HEK293 (cell line): Measurements from ENCODE around the gene CNPY1.

Source experiments
- CTCF ChIA-PET: fragments of 350-600 bp; formaldehyde crosslinking; extraction: SDS; loops from one replicate; lab custom pipeline; 2021; ENCODE audit warnings: antibody characterized with exemption; lab: Yijun Ruan, JAX
- POLR2A ChIA-PET: fragments of 300-600 bp; formaldehyde crosslinking; extraction: SDS; loops from one replicate; lab custom pipeline; 2020; ENCODE audit warnings: antibody characterized with exemption, inconsistent platforms; lab: Yijun Ruan, JAX
- H3K27ac ChIP-seq: fragments of 200-500 bp; sonication (Bioruptor generic); 2 replicates; pipeline ENCODE4 v1.5.1; 2014; ENCODE audit warnings: low read depth, low read length, control low read depth, inconsistent platforms; ENCODE audit errors: extremely low read depth
- H3K36me3 ChIP-seq, 2 experiments: fragments of 200-500 bp in 1 of 2; sonication (Bioruptor generic) in 1 of 2; 1 replicate in 1 of 2; 2 replicates in 1 of 2; pipeline ENCODE4 v1.5.1; 2014 to 2017; ENCODE audit warnings: inconsistent platforms in 2 of 2, low read length in 2 of 2; ENCODE audit not compliant: control insufficient read depth in 2 of 2, insufficient read depth in 1 of 2
- H3K4me1 ChIP-seq: fragments of 200-500 bp; sonication (Bioruptor generic); 2 replicates; pipeline ENCODE4 v1.5.1; 2014; ENCODE audit warnings: mild to moderate bottlenecking, low read length, inconsistent platforms; ENCODE audit not compliant: control insufficient read depth, insufficient read depth
- H3K4me3 ChIP-seq: 2 replicates; pipeline ENCODE4 v1.5.1; 2011; ENCODE audit warnings: low read depth, mild to moderate bottlenecking, control low read depth, low read length, moderate library complexity
- H3K9me3 ChIP-seq: fragments of 200-500 bp; sonication (Bioruptor generic); 2 replicates; pipeline ENCODE4 v1.5.1; 2014; ENCODE audit warnings: low read depth, low read length, inconsistent platforms; ENCODE audit not compliant: control insufficient read depth, insufficient read depth
- BCL11B ChIP-seq: fragments of 450-650 bp; formaldehyde crosslinking; IDR thresholded peaks from 2 replicates; pipeline ENCODE4 v1.5.1; 2016; ENCODE audit warnings: low read depth, missing biosample characterization, missing genetic modification characterization
- KLF1 ChIP-seq: fragments of 450-650 bp; formaldehyde crosslinking; IDR thresholded peaks from 2 replicates; pipeline ENCODE4 v1.5.1; 2016; ENCODE audit warnings: missing biosample characterization, missing genetic modification characterization
- KLF7 ChIP-seq: fragments of 450-650 bp; formaldehyde crosslinking; IDR thresholded peaks from 2 replicates; pipeline ENCODE4 v1.5.1; 2016; ENCODE audit warnings: missing biosample characterization, missing genetic modification characterization, borderline replicate concordance
- KLF8 ChIP-seq: fragments of 450-650 bp; formaldehyde crosslinking; IDR thresholded peaks from 2 replicates; pipeline ENCODE4 v1.5.1; 2016; ENCODE audit warnings: missing biosample characterization, missing genetic modification characterization
- REPIN1 ChIP-seq: fragments of 450-650 bp; formaldehyde crosslinking; IDR thresholded peaks from 2 replicates; pipeline ENCODE4 v1.5.1; 2017; ENCODE audit warnings: missing biosample characterization, missing genetic modification characterization, low read depth
- ZBTB1 ChIP-seq: fragments of 450-650 bp; formaldehyde crosslinking; IDR thresholded peaks from 2 replicates; pipeline ENCODE4 v1.5.1; 2016; ENCODE audit warnings: missing biosample characterization, missing genetic modification characterization
- ZNF221 ChIP-seq: fragments of 450-650 bp; formaldehyde crosslinking; IDR thresholded peaks from 2 replicates; pipeline ENCODE4 v1.5.1; 2017; ENCODE audit warnings: missing biosample characterization, missing genetic modification characterization, borderline replicate concordance
- ZNF223 ChIP-seq: fragments of 450-650 bp; formaldehyde crosslinking; IDR thresholded peaks from 2 replicates; pipeline ENCODE4 v1.5.1; 2016; ENCODE audit warnings: missing biosample characterization, missing genetic modification characterization
- ZNF341 ChIP-seq: fragments of 450-650 bp; formaldehyde crosslinking; IDR thresholded peaks from 2 replicates; pipeline ENCODE4; 2016; ENCODE audit warnings: low read depth, missing biosample characterization, missing genetic modification characterization
- ZNF37A ChIP-seq: fragments of 450-650 bp; IDR thresholded peaks from 2 replicates; pipeline ENCODE4 v1.5.1; 2018; ENCODE audit warnings: missing biosample characterization, missing genetic modification characterization
- ZNF473 ChIP-seq: fragments of 450-650 bp; formaldehyde crosslinking; IDR thresholded peaks from 2 replicates; pipeline ENCODE4 v1.5.1; 2017; ENCODE audit warnings: missing biosample characterization, missing genetic modification characterization
- ZNF48 ChIP-seq: fragments of 450-650 bp; formaldehyde crosslinking; IDR thresholded peaks from 2 replicates; pipeline ENCODE4 v1.5.1; 2016; ENCODE audit warnings: missing biosample characterization, missing genetic modification characterization
- ZNF596 ChIP-seq: fragments of 450-650 bp; IDR thresholded peaks from 2 replicates; pipeline ENCODE4 v1.5.0; 2018; ENCODE audit warnings: missing biosample characterization, mild to moderate bottlenecking, missing genetic modification characterization, moderate library complexity
- ZNF623 ChIP-seq: fragments of 450-650 bp; formaldehyde crosslinking; IDR thresholded peaks from 2 replicates; pipeline ENCODE4 v1.5.1; 2016; ENCODE audit warnings: missing biosample characterization, missing genetic modification characterization
- ZNF626 ChIP-seq: fragments of 450-650 bp; sonication (Bioruptor Pico); formaldehyde crosslinking; IDR thresholded peaks from 2 replicates; pipeline ENCODE4 v1.5.1; 2018; ENCODE audit warnings: missing biosample characterization, missing genetic modification characterization, inconsistent platforms
- ZNF701 ChIP-seq: fragments of 450-650 bp; formaldehyde crosslinking; IDR thresholded peaks from 2 replicates; pipeline ENCODE4 v1.5.1; 2016; ENCODE audit warnings: missing biosample characterization, missing genetic modification characterization
- ZNF76 ChIP-seq: fragments of 450-650 bp; formaldehyde crosslinking; IDR thresholded peaks from 2 replicates; pipeline ENCODE4; 2016; ENCODE audit warnings: low read depth, missing biosample characterization, missing genetic modification characterization, borderline replicate concordance
- TF ChIP-seq, protein P1 (sequence below): fragments of 450-650 bp; formaldehyde crosslinking; IDR thresholded peaks from 2 replicates; pipeline ENCODE4 v1.5.1; 2016; ENCODE audit warnings: missing biosample characterization, missing genetic modification characterization, low read depth
- TF ChIP-seq, protein P2 (sequence below): fragments of 450-650 bp; formaldehyde crosslinking; IDR thresholded peaks from 2 replicates; pipeline ENCODE4 v1.5.1; 2016; ENCODE audit warnings: missing biosample characterization, missing genetic modification characterization
- TF ChIP-seq, protein P3 (sequence below): fragments of 450-650 bp; formaldehyde crosslinking; IDR thresholded peaks from 2 replicates; pipeline ENCODE4 v1.5.1; 2017; ENCODE audit warnings: missing biosample characterization, mild to moderate bottlenecking, missing genetic modification characterization, moderate library complexity
- TF ChIP-seq, protein P4 (sequence below): fragments of 450-650 bp; formaldehyde crosslinking; IDR thresholded peaks from 2 replicates; pipeline ENCODE4 v1.5.1; 2016; ENCODE audit warnings: missing biosample characterization, missing genetic modification characterization
- TF ChIP-seq, protein P5 (sequence below): fragments of 450-650 bp; formaldehyde crosslinking; IDR thresholded peaks from 2 replicates; pipeline ENCODE4 v1.5.1; 2016; ENCODE audit warnings: missing biosample characterization, missing genetic modification characterization
- TF ChIP-seq, protein P6 (sequence below): fragments of 450-650 bp; formaldehyde crosslinking; optimal IDR thresholded peaks from 2 replicates; pipeline ENCODE3; 2016; ENCODE audit warnings: missing biosample characterization, mild to moderate bottlenecking, missing genetic modification characterization

CNPY1 gene

DNA sequence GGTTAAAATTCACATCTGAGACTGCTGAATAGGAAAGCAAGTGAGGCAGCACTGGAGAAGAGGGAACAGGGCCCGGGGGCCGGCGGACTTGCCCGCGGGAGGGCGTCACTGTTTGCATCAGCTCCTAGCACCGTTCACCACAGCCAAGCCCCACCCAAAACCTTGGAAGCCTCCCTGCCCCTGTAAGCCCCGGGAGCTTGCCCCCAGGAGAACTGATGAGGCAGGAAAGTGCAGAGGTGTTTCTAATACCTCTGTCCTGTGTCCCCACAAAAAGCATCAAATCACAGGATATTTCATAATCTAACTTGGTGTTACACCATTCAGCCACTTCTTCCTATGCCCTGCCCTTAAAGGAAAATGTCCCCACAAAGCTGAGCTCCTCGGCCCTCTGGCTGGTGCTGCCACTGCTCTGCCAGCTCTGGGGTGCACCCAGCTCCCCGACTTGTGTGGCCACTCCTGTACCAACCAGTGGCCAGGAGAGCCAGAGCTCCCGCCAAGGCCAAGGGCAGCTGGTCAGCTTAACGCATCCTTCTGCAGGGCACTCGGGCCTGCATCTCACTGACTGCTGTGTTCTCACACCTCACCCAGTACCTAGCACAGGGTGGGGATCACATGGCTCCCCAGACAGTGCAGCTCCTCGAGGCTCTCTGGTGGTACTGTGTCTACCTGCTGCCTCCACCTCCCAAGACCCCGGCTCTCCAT is 47.3 kb upstream of the CNPY1 start (continued):
- TF ChIP-seq, protein P1, sequence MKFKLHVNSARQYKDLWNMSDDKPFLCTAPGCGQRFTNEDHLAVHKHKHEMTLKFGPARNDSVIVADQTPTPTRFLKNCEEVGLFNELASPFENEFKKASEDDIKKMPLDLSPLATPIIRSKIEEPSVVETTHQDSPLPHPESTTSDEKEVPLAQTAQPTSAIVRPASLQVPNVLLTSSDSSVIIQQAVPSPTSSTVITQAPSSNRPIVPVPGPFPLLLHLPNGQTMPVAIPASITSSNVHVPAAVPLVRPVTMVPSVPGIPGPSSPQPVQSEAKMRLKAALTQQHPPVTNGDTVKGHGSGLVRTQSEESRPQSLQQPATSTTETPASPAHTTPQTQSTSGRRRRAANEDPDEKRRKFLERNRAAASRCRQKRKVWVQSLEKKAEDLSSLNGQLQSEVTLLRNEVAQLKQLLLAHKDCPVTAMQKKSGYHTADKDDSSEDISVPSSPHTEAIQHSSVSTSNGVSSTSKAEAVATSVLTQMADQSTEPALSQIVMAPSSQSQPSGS (tag by site-specific recombination): no peak
- no peak for TF ChIP-seq ZNF48 (tag by site-specific recombination)
- TF ChIP-seq, protein P2, sequence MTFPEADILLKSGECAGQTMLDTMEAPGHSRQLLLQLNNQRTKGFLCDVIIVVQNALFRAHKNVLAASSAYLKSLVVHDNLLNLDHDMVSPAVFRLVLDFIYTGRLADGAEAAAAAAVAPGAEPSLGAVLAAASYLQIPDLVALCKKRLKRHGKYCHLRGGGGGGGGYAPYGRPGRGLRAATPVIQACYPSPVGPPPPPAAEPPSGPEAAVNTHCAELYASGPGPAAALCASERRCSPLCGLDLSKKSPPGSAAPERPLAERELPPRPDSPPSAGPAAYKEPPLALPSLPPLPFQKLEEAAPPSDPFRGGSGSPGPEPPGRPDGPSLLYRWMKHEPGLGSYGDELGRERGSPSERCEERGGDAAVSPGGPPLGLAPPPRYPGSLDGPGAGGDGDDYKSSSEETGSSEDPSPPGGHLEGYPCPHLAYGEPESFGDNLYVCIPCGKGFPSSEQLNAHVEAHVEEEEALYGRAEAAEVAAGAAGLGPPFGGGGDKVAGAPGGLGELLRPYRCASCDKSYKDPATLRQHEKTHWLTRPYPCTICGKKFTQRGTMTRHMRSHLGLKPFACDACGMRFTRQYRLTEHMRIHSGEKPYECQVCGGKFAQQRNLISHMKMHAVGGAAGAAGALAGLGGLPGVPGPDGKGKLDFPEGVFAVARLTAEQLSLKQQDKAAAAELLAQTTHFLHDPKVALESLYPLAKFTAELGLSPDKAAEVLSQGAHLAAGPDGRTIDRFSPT: no peak
- no peak for TF ChIP-seq ZNF37A (tag by site-specific recombination)
- no peak for TF ChIP-seq BCL11B (tag by site-specific recombination)
- TF ChIP-seq KLF7 (tag by site-specific recombination): no peak
- TF ChIP-seq ZNF596 (tag by site-specific recombination): no peak
- TF ChIP-seq, protein P3, sequence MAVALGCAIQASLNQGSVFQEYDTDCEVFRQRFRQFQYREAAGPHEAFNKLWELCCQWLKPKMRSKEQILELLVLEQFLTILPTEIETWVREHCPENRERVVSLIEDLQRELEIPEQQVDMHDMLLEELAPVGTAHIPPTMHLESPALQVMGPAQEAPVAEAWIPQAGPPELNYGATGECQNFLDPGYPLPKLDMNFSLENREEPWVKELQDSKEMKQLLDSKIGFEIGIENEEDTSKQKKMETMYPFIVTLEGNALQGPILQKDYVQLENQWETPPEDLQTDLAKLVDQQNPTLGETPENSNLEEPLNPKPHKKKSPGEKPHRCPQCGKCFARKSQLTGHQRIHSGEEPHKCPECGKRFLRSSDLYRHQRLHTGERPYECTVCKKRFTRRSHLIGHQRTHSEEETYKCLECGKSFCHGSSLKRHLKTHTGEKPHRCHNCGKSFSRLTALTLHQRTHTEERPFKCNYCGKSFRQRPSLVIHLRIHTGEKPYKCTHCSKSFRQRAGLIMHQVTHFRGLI: no peak
- TF ChIP-seq ZNF76 (tag by site-specific recombination): no peak
- no peak for TF ChIP-seq ZNF341 (tag by site-specific recombination)

DNA sequence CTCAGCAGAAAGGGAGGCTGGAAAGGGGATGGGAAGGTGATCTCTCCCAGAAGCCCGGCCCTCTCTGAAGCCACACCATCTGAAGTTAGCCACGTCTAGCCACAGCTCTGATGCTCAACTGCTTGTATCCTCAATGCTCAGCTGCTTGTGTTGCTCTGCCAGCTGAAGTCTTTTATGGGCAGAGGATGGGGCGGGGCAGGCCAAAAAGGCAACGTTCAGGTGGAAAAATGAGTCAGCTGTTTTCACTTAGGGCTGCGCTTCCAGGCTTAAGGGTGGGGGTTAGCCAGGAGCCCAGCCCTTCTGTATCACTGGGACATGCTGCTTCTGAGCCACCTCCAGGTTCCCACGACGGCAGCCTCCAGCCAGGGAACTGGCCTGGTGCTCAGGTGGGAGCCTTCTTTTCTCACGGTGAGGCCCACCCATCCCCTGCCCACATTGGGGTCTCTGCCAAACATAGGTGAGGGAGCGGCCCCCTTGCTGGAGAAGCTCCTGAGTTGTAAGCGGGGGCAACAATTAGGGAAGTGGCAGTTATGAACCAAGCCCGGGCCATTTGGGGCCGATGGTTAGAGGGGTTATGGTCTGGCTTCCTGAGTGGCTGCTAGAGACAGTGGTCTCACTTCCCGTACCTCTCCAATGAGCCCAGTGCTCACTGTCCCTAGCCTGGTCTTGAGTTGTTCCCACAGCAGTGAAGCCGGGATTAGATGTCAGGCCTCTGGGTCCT is 44.9 kb upstream of the CNPY1 start:
- no peak overlapping the region for H3K4me3 ChIP-seq
- POLR2A ChIA-PET: no interaction called here
- CTCF ChIA-PET: interaction anchor here (0.5 to 1.8 kb wide), 2 partner anchors 8 to 1096 kb away, joined by 4 to 10 read pairs; no protein-coding TSS in a partner anchor
- H3K27ac ChIP-seq: no peak overlapping the region
- no peak for TF ChIP-seq REPIN1
- TF ChIP-seq, protein P4, sequence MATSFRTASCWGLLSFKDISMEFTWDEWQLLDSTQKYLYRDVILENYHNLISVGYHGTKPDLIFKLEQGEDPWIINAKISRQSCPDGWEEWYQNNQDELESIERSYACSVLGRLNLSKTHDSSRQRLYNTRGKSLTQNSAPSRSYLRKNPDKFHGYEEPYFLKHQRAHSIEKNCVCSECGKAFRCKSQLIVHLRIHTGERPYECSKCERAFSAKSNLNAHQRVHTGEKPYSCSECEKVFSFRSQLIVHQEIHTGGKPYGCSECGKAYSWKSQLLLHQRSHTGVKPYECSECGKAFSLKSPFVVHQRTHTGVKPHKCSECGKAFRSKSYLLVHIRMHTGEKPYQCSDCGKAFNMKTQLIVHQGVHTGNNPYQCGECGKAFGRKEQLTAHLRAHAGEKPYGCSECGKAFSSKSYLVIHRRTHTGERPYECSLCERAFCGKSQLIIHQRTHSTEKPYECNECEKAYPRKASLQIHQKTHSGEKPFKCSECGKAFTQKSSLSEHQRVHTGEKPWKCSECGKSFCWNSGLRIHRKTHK (tag by site-specific recombination): no peak
- TF ChIP-seq ZNF623 (tag by site-specific recombination): no peak
- TF ChIP-seq, protein P5, sequence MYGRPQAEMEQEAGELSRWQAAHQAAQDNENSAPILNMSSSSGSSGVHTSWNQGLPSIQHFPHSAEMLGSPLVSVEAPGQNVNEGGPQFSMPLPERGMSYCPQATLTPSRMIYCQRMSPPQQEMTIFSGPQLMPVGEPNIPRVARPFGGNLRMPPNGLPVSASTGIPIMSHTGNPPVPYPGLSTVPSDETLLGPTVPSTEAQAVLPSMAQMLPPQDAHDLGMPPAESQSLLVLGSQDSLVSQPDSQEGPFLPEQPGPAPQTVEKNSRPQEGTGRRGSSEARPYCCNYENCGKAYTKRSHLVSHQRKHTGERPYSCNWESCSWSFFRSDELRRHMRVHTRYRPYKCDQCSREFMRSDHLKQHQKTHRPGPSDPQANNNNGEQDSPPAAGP: peak; percentile 88
- TF ChIP-seq ZNF473 (tag by site-specific recombination): no peak
- TF ChIP-seq ZNF223 (tag by site-specific recombination): no peak
- TF ChIP-seq ZNF701: no peak
- TF ChIP-seq, protein P6, sequence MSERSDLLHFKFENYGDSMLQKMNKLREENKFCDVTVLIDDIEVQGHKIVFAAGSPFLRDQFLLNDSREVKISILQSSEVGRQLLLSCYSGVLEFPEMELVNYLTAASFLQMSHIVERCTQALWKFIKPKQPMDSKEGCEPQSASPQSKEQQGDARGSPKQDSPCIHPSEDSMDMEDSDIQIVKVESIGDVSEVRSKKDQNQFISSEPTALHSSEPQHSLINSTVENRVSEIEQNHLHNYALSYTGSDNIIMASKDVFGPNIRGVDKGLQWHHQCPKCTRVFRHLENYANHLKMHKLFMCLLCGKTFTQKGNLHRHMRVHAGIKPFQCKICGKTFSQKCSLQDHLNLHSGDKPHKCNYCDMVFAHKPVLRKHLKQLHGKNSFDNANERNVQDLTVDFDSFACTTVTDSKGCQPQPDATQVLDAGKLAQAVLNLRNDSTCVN (tag by site-specific recombination): no peak
- peak; percentile 71 for TF ChIP-seq KLF1 (tag by site-specific recombination)
- no peak for TF ChIP-seq ZBTB1
- no peak for TF ChIP-seq ZNF626 (tag by site-specific recombination)
- TF ChIP-seq, protein P2: no peak
- TF ChIP-seq ZNF221: no peak
- TF ChIP-seq KLF8 (tag by site-specific recombination): no peak
- H3K9me3 ChIP-seq: no peaks in the 10 kb centered on the region
- no peaks in the 10 kb centered on the region for H3K36me3 ChIP-seq
- no peaks in the 10 kb centered on the region for H3K4me1 ChIP-seq
